KG1 (cell line): ENCODE data around the gene HBQ1.
"Not testable (repeated sequence)": the region's sequence is repeated elsewhere in the genome, so short reads cannot be mapped to it uniquely, and the experiment has no call there.

ENCODE experiments used
- DNase-seq: peaks from one replicate; lab custom pipeline; 2025; lab: John Stamatoyannopoulos, UW

Gene HBQ1

GRCh38 chr16:180101-180675 lies at the start of gene HBQ1:
TSS of gene HBQ1 (plus strand) at chr16:180459. CDS start at chr16:180487, 28 bp downstream.
- no peak for DNase-seq

GRCh38 chr16:130533-131173 lies 49.6 kb upstream of the HBQ1 start:
- no peak for DNase-seq

GRCh38 chr16:132120-132519 lies 48.1 kb upstream of the HBQ1 start:
- no peak for DNase-seq

GRCh38 chr16:133716-134115 lies 46.5 kb upstream of the HBQ1 start:
- DNase-seq = no peak

- no peak for DNase-seq
Observed at GRCh38 chr16:138049-138417, 42.2 kb upstream of the HBQ1 start.

GRCh38 chr16:140175-140857 lies 39.9 kb upstream of the HBQ1 start:
- DNase-seq = no peak

GRCh38 chr16:142405-142967 lies 37.8 kb upstream of the HBQ1 start:
- no peak for DNase-seq

GRCh38 chr16:143047-143446 lies 37.2 kb upstream of the HBQ1 start:
- DNase-seq = no peak

GRCh38 chr16:143456-143855 lies 36.8 kb upstream of the HBQ1 start:
- no peak for DNase-seq

GRCh38 chr16:144797-145252 lies 35.4 kb upstream of the HBQ1 start:
- no peak for DNase-seq

GRCh38 chr16:146646-147045 lies 33.6 kb upstream of the HBQ1 start:
- DNase-seq = no peak

GRCh38 chr16:149024-149660 lies 31.1 kb upstream of the HBQ1 start:
- DNase-seq = no peak

GRCh38 chr16:152141-153128 lies 27.8 kb upstream of the HBQ1 start, which contains the start of gene HBZ:
TSS of gene HBZ (plus strand) at chr16:152644. CDS start at chr16:152910, 266 bp downstream.
- no peak for DNase-seq

GRCh38 chr16:153129-153521 lies 27.1 kb upstream of the HBQ1 start:
- not testable (repeated sequence) for DNase-seq

- DNase-seq = not testable (repeated sequence)
Observed at GRCh38 chr16:153550-154216, 26.6 kb upstream of the HBQ1 start.

- no peak for DNase-seq
Observed at GRCh38 chr16:154217-155030, 25.8 kb upstream of the HBQ1 start.

- DNase-seq = no peak
Observed at GRCh38 chr16:155031-155398, 25.2 kb upstream of the HBQ1 start.

- no peak for DNase-seq
Observed at GRCh38 chr16:159136-159849, 21.0 kb upstream of the HBQ1 start.

- not testable (repeated sequence) for DNase-seq
Observed at GRCh38 chr16:160242-160641, 20.0 kb upstream of the HBQ1 start.
